NOMO-1 (cell line): Measurements from ENCODE around the gene TESPA1.
"Not testable (repeated sequence)": the region's sequence is repeated elsewhere in the genome, so short reads cannot be mapped to it uniquely, and the experiment has no call there.

Experiments
- DNase-seq, 2 experiments: peaks; one replicate each; lab custom pipeline; 2025; ENCODE audit not compliant: unreplicated experiment in 2 of 2; lab: John Stamatoyannopoulos, UW

TESPA1 gene

GRCh38 chr12:54987611-54988231, 3.2 kb upstream of the TESPA1 start:
- no peak for DNase-seq

- not testable (repeated sequence) for DNase-seq
Observed at GRCh38 chr12:54986773-54987172, 2.2 kb upstream of the TESPA1 start.

GRCh38 chr12:54983536-54984101, 943 bp downstream of the TESPA1 start:
- DNase-seq: no peak

- no peak for DNase-seq
Observed at GRCh38 chr12:54981796-54982195, 2.8 kb downstream of the TESPA1 start.

GRCh38 chr12:54980341-54980740, 4.2 kb downstream of the TESPA1 start:
- no peak for DNase-seq

- no peak for DNase-seq
Observed at GRCh38 chr12:54977857-54978256, 6.7 kb downstream of the TESPA1 start.

GRCh38 chr12:54977155-54977554, 7.4 kb downstream of the TESPA1 start:
- DNase-seq: no peak

DNA sequence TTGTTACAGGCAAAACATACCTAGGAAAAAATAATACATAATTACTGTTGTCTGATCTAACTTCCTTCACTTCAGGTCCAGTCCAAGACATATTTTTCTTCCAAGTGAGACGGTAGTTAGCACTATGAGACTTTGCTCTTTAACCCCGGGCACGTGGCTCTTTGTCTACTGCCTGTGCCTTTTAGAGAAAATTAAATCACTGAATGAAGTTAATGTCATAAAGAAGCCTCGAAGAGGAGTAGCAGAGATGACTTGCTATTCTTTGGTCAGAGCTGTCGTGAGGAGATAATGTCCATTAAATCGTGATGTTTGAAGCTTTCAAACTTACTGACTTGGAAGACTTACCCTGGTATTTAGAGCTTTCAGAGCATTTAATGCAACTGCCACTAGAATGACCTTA, 8.7 kb downstream of the TESPA1 start:
- no peak for DNase-seq

DNA sequence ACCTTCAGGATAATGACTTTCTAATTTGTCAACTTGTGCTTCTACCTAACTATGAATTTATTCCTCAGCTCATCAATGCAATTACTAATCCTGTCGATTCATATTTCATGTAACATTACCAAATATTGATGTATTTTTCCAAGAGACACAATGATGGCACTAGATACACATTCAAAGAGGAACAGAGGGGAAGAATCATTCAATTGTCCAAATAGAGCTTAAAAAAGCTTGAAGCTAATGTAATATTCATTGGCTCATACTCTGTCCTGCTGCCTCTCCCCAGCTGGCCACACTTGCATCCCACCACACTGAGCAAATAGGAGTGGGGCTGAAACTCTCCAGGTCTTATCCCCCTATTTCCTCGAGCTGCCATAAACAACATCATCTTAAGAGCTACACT, 9.3 kb downstream of the TESPA1 start:
- no peak for DNase-seq

DNA sequence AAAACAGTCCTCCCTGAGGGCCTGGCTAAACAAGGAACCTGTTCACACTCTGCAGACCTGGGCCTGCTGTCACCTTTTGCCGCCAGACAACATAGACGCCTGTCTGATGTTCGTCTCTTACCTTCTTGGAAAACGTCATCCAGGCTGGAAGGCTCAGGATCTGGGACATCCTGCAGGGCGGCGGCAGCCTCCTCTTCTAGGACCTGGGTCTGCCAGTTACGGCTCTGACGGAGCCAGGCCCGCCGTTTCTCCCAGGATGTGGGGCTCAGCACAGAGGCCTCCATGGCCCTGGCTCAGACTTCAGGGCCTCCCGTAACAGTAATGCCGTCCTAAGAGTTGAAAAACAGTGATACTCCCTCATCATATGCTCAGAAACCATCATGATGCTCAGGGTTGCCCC, 10.3 kb downstream of the TESPA1 start:
- DNase-seq: no peak

DNA sequence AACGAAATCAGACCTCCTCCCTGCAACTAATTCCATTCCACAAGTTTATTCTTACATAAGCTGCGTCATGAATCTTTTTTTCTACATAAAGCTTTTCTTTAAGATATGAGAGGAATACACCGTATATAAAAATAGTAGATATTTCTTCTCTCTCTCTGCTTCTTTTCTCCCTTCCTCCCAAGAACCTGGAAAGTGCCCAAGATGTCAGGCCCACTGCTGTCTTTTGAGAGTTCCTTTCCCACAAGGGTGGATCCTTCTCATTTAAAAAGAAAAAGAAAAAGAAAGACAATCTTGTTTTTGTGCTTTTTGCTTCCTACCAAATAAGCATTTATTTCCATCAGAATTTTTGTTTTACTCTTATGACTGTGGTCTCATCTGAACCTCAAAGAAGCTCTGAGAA, 11.0 kb downstream of the TESPA1 start:
- no peak for DNase-seq

GRCh38 chr12:54970741-54971140, 13.8 kb downstream of the TESPA1 start:
- DNase-seq: no peak

DNA sequence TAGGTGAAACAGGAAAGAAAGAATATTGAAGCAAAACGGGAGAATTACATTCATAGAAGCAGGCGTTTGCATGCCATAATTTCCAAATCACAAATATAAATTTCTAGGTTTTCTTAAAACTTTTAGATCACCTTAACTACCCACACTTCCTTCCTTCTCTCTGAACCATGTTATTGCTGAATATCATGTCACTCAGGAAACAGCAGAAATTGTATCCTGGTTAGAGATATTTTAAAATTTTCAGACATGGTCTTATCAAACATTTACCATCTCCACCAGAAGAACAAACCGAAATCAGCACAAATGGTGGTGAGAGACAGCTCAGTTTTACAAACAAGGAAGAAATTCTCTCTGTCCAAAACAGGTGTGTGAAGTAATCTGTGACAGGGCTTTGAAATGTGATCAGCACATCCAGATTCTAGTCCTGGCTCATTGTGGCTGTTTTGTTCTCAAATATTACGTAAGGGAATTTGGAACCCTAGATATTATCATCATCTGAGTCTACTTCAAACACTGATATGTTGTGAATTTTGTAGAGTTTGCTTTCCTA, 16.3 kb downstream of the TESPA1 start:
- DNase-seq: no peak

DNA sequence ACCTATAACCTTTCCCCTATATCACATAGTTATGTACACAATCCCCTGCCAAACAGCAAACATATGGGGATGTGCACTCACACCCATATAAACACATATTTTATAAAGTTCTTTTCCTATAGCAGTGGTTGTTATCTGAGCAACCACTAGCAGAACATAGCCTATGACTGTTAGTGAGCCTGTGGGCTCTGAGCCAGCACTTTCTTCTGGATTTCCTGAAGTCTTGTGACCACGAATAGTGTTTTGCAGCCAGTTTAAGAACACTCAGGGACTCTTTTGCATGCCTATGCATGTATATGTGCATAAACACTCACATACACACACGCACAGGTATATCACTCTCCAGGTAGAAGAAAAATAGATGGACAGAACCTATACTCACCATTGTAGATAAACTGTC, 17.1 kb downstream of the TESPA1 start:
- no peak for DNase-seq

DNA sequence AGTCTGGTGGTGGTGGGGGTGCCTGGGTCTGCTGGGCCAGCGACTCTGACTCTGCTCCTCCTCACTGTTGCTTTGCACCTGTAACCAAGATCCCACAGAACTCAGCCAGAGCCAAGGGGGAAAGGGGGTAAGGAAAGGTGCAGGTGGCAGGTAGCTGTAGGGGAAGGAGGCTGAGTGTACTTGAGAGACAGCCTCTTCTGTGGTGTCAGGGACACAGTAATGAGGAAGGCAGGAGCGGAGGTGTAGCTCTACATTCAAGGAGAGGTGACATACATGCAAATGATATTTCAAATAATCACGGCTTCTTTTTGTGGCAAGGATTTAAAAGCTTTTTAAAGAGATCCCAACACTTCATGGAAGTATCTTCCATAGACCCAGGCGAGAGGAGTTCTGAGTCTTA, 23.4 kb downstream of the TESPA1 start:
- DNase-seq: no peak

GRCh38 chr12:54959291-54960018, 25.1 kb downstream of the TESPA1 start:
- no peak for DNase-seq

DNA sequence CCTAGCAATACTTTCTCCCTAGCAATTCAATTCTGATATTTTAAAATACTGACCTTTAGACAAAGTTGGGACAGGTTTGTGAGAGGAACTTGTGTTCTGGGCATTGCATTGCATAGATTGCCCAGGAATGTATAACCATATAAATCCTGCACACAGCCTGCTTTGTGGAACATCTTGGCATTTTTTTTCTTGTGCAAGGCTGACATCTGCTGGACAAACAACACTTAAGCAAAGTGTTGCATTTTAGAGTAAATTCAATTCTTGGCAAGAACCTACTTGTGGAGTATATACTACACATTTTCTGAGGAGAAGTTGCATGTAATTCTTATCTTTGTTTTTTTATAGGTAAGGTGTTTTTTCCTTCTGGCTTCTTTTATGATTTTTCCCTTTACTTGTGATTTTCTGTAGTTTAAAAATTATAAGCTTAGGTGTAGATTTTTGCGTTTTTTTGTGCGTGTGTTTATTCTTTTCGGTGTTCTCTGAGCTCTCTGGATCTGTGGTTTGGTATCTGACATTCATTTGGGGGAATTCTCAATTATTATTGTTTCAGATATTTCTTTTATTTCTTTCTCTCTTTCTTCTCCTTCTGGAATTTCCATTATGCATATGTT, 26.4 kb downstream of the TESPA1 start:
- peak; percentile 57 to 61 for DNase-seq

GRCh38 chr12:54956818-54957641, 27.5 kb downstream of the TESPA1 start:
- peak; percentile 50 to 83 for DNase-seq

DNA sequence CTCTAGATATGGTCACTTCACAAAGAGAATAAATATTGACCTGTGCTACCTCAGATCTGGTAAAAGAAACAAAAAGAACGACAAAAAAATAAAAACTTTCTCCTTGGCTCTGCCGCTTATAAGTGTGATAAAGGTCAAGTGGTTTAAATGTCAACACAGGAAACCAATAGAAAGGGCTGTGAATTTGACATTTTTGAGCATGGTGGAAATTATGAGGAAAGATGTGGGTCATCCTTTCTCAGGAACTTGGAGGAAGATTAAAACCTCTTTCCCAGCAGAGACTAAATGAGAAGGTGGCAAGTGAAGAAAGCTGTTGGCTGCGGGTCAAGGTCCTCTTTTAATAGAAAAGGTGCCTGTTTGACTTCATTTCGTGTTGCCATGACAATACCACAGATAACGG, 28.2 kb downstream of the TESPA1 start:
- no peak for DNase-seq

DNA sequence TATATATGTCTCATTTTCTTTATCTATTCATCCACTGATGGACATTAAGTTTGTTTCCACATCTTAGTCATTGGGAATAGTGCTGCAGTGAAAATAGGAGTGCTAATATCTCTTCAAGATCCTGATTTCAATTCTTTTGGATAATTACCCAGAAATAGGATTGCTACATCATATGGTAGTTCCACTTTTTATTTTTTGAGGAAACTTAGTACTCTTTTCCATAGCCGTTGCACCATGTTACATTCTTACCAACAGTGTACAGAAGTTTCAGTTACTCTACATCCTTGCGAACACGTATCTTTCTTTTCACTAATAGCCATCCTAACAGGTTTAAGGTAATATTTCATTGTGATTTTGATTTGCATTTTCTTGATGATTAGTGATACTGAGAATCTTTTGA, 29.8 kb downstream of the TESPA1 start:
- DNase-seq: no peak

GRCh38 chr12:54954228-54954627, 30.3 kb downstream of the TESPA1 start:
- no peak for DNase-seq
